Spleen (tissue), 11 donors: ENCODE results near the gene DIAPH1. TPM values are rescaled to one million over a fixed set of nuclear protein-coding genes. Genes with fewer than 3 reads are reported as not detected.

Source experiments
- DNase-seq: peaks from one replicate; pipeline ENCODE4 v3.0.0-alpha.2; 2020
- H3K27ac ChIP-seq, 8 donors: fragments of 200-600 bp; sonication (generic) in 7 of 8; 1 replicate in 4 of 8; 2 replicates in 4 of 8; pipeline versions ENCODE4 v1.5.0 to v1.8.0; 2016 to 2021; ENCODE audit warnings: inconsistent platforms in 4 of 8, mild to moderate bottlenecking in 4 of 8, moderate library complexity in 1 of 8
- H3K27me3 ChIP-seq, 7 donors: fragments of 200-600 bp; sonication (generic) in 6 of 7; replicated peaks in 1 of 7; 1 replicate in 4 of 7; 2 replicates in 3 of 7; pipeline versions ENCODE4 v1.5.0 to v1.8.0; 2016 to 2021; ENCODE audit warnings: inconsistent platforms in 3 of 7, mild to moderate bottlenecking in 1 of 7
- H3K36me3 ChIP-seq, 6 donors: fragments of 200-600 bp; sonication (generic) in 5 of 6; 1 replicate in 4 of 6; 2 replicates in 2 of 6; pipeline versions ENCODE4 v1.5.0 to v1.8.0; 2016 to 2021; ENCODE audit warnings: inconsistent platforms in 2 of 6
- H3K4me1 ChIP-seq, 6 donors: fragments of 200-600 bp; sonication (generic) in 5 of 6; 1 replicate in 3 of 6; 2 replicates in 3 of 6; pipeline versions ENCODE4 v1.5.0 to v1.8.0; 2016 to 2021; ENCODE audit warnings: inconsistent platforms in 3 of 6
- H3K4me3 ChIP-seq, 8 donors: fragments of 200-600 bp; sonication (generic) in 7 of 8; 1 replicate in 4 of 8; 2 replicates in 4 of 8; pipeline versions ENCODE4 v1.5.0 to v1.8.0; 2016 to 2021; ENCODE audit warnings: inconsistent platforms in 4 of 8, mild to moderate bottlenecking in 4 of 8, moderate library complexity in 2 of 8
- H3K9me3 ChIP-seq, 8 donors: fragments of 200-600 bp; sonication (generic) in 7 of 8; 1 replicate in 4 of 8; 2 replicates in 4 of 8; pipeline versions ENCODE4 v1.5.0 to v1.8.0; 2016 to 2021; ENCODE audit warnings: inconsistent platforms in 4 of 8
- CTCF ChIP-seq, 11 experiments: fragments of 200-600 bp in 7 of 11; fragments of 450-650 bp in 4 of 11; sonication (generic) in 4 of 11; IDR thresholded peaks in 8 of 11; conservative IDR thresholded peaks in 3 of 11; 1 replicate in 7 of 11; 2 replicates in 4 of 11; pipeline versions ENCODE4 v1.4.0 to v1.8.0; 2016 to 2021; ENCODE audit warnings: antibody characterized with exemption in 11 of 11, inconsistent platforms in 4 of 11, mild to moderate bottlenecking in 1 of 11
- POLR2A ChIP-seq, 3 donors: fragments of 450-650 bp; IDR thresholded peaks; one replicate each; pipeline ENCODE4 v1.5.1; 2017; ENCODE audit warnings: antibody characterized with exemption in 3 of 3, mild to moderate bottlenecking in 1 of 3
- POLR2AphosphoS5 ChIP-seq, 3 donors: sonication (generic); formaldehyde crosslinking; IDR thresholded peaks; one replicate each; pipeline ENCODE4 v1.5.1; 2017; ENCODE audit warnings: antibody characterized with exemption in 3 of 3
- WGBS, 5 donors: extraction: QIAGEN DNeasy Blood & Tissue Kit in 3 of 5; methylation state at CpG; one replicate each; pipeline versions ENCODE4 v1.1.5 to v1.1.7; 2013 to 2018; 5-methylcytosine and 5-hydroxymethylcytosine counted together
- intact Hi-C: fragments of 100-400 bp; cut with DNase I; formaldehyde crosslinking; loops from one replicate; pipeline ENCODE4 v1.15.0; 2023; ENCODE audit warnings: low total_unique reads
- polyA plus RNA-seq, 3 donors: library from polyadenylated mRNA; stranded (reverse); fragments of 200-250 nt; gene quantifications; one replicate each; pipeline ENCODE4 v1.2.1, GENCODE V29; 2013
- total RNA-seq, 7 donors: library from RNA; depleted of rRNA in 3 of 7; stranded (reverse); fragments of >200 nt in 3 of 7; fragmentation: NEBNext Ultra II Directional in 4 of 7; extraction: Animal tissue kit (Norgen Biotek cat#: 25700) in 4 of 7; gene quantifications; one replicate each; pipeline versions ENCODE4 v1.1.0 to v1.2.1, GENCODE V29; 2016 to 2021
- donor health status: healthy with polysubstance abuse.
- donor health status: DM: no; HTN: no; CAD: no; lungs with moderate emphysema.
- donor health status: DM: no; HTN: no; CAD: no.
- donor health status: Bipolar disorder and iron deficiency.
- donor health status: healthy.
- donor health status: DM: no; HTN: no; CAD: no.
- donor health status: DM: yes; HTN: yes; CAD: no.

The DIAPH1 gene
- total and polyA plus RNA-seq, 10 donors: 35.4 to 123 (median 81.5) TPM

GRCh38 chr5:141570655-141571054 is 48.1 kb downstream of the DIAPH1 start:
- TF ChIP-seq CTCF (IDR thresholded peaks at IDR 0.05 in 8 of 11, conservative IDR thresholded peaks at IDR 0.05 in 3 of 11) (no peak), POLR2AphosphoS5 (IDR thresholded peaks at IDR 0.05) (no peak), POLR2A (IDR thresholded peaks at IDR 0.05) (no peak)
- Histone ChIP-seq H3K27me3 (no peaks in the 10 kb centered on the region), H3K4me3 (no peak overlapping the region), H3K27ac (peak overlapping the region in 6 of 8 donors; percentile 25 to 76 (median 58)), H3K4me1 (peaks cover 0 to 47% (median 14%) of the 10 kb centered on the region in 6 donors), H3K9me3 (no peaks in the 10 kb centered on the region), H3K36me3 (peaks cover 3 to 100% (median 63%) of the 10 kb centered on the region in 6 donors)
- intact Hi-C loops: no loop called here
- no peak for DNase-seq

- TF ChIP-seq POLR2A (IDR thresholded peaks at IDR 0.05) (no peak), CTCF (IDR thresholded peaks at IDR 0.05 in 8 of 11, conservative IDR thresholded peaks at IDR 0.05 in 3 of 11) (peak in 10 of 11 experiments; percentile 30 to 90 (median 72)), POLR2AphosphoS5 (IDR thresholded peaks at IDR 0.05) (no peak)
- H3K4me3 ChIP-seq: no peak overlapping the region
These were observed 51.2 kb downstream of the DIAPH1 start for GRCh38 chr5:141567513-141568117.

GRCh38 chr5:141565826-141566570 is 52.8 kb downstream of the DIAPH1 start:
- H3K9me3 ChIP-seq: no peaks in the 10 kb centered on the region
- WGBS, 5 donors: 89 to 96% (median 92%) methylated on average over 8 of the region's 8 CpGs
- H3K36me3 ChIP-seq: peaks cover 0 to 99% (median 33%) of the 10 kb centered on the region in 6 donors
- peaks cover 0 to 57% (median 23%) of the 10 kb centered on the region in 6 donors for H3K4me1 ChIP-seq
- intact Hi-C loops: no loop called here
- TF ChIP-seq POLR2AphosphoS5 (IDR thresholded peaks at IDR 0.05) (no peak), POLR2A (IDR thresholded peaks at IDR 0.05) (no peak), CTCF (IDR thresholded peaks at IDR 0.05 in 8 of 11, conservative IDR thresholded peaks at IDR 0.05 in 3 of 11) (no peak)
- H3K4me3 ChIP-seq: no peak overlapping the region
- no peaks in the 10 kb centered on the region for H3K27me3 ChIP-seq
- H3K27ac ChIP-seq: peak overlapping the region in 1 of 8 donors; percentile 75
- no peak for DNase-seq

More at GRCh38 chr5:141567513-141568117, 51.2 kb downstream of the DIAPH1 start:
- Histone ChIP-seq H3K9me3 (no peaks in the 10 kb centered on the region), H3K27ac (peak overlapping the region in 3 of 8 donors; percentile 42 to 76 (median 56)), H3K27me3 (no peaks in the 10 kb centered on the region), H3K4me1 (peaks cover 0 to 61% (median 24%) of the 10 kb centered on the region in 6 donors), H3K36me3 (peaks cover 3 to 99% (median 43%) of the 10 kb centered on the region in 6 donors)
- no peak for DNase-seq
- intact Hi-C loops: no loop called here
- WGBS, 5 donors: 46 to 51% (median 49%) methylated on average over 2 of the region's 2 CpGs

- no peaks in the 10 kb centered on the region for H3K27me3 ChIP-seq
- peak; percentile 67 to 100 (median 93) for TF ChIP-seq CTCF (IDR thresholded peaks at IDR 0.05 in 8 of 11, conservative IDR thresholded peaks at IDR 0.05 in 3 of 11)
- peak in 1 of 3 donors; percentile 63 for TF ChIP-seq POLR2AphosphoS5 (IDR thresholded peaks at IDR 0.05)
- TF ChIP-seq POLR2A (IDR thresholded peaks at IDR 0.05): no peak
- no peak for DNase-seq
- H3K9me3 ChIP-seq: no peaks in the 10 kb centered on the region
- H3K36me3 ChIP-seq: peaks cover 0 to 99% (median 24%) of the 10 kb centered on the region in 6 donors
- H3K4me1 ChIP-seq: peaks cover 0 to 57% (median 19%) of the 10 kb centered on the region in 6 donors
- H3K27ac ChIP-seq: peak overlapping the region in 7 of 8 donors; percentile 11 to 75 (median 65)
- intact Hi-C loops: loop anchor here (5.0 kb wide), 1 partner anchor 147 kb away; the partner anchor contains the start of gene PCDHGB7
- 27 to 39% (median 35%) methylated on average over 5 of the region's 5 CpGs for WGBS, 5 donors
- H3K4me3 ChIP-seq: no peak overlapping the region
These were observed 54.5 kb downstream of the DIAPH1 start for GRCh38 chr5:141564216-141564692.
